ENCODE measurements around the gene CDK7.

Gene CDK7

GRCh38 chr5:69279517-69279916, 44.8 kb downstream of the CDK7 start:
- no peak for DNase-seq (ENCODE audit: low read depth, low spot score)
- peaks cover 28% of the 10 kb centered on the region for H3K36me3 ChIP-seq (ENCODE audit: insufficient read depth, insufficient read length, low read length)
- H3K9ac ChIP-seq (ENCODE audit: insufficient read length, low read depth) = no peak overlapping the region
- H3K4me1 ChIP-seq (ENCODE audit: insufficient read depth, insufficient read length) = no peaks in the 10 kb centered on the region
- H3K27me3 ChIP-seq (ENCODE audit: insufficient read depth, insufficient read length) = no peaks in the 10 kb centered on the region
- no peak overlapping the region for H3K4me3 ChIP-seq (ENCODE audit: insufficient read length, low read depth)
- H3K9me3 ChIP-seq (ENCODE audit: insufficient read depth, low read length) = no peaks in the 10 kb centered on the region
- no peak for TF ChIP-seq ZNF274 (IDR thresholded peaks at IDR 0.05; ENCODE audit: low read depth, low read length)
- no peak for TF ChIP-seq SUZ12 (IDR thresholded peaks at IDR 0.05; ENCODE audit: extremely low read depth, insufficient read depth, insufficient read length)
- TF ChIP-seq YY1 (IDR thresholded peaks at IDR 0.05; ENCODE audit: insufficient read depth, insufficient read length) = no peak

- H3K9ac ChIP-seq (ENCODE audit: insufficient read length, low read depth) = no peak overlapping the region
- H3K36me3 ChIP-seq (ENCODE audit: insufficient read depth, insufficient read length, low read length) = peaks cover 25% of the 10 kb centered on the region
- DNase-seq (ENCODE audit: low read depth, low spot score) = no peak
Observed at GRCh38 chr5:69281114-69281513, 46.4 kb downstream of the CDK7 start.

GRCh38 chr5:69284203-69284602, 49.5 kb downstream of the CDK7 start:
- no peak overlapping the region for H3K9ac ChIP-seq (ENCODE audit: insufficient read length, low read depth)
- H3K9me3 ChIP-seq (ENCODE audit: insufficient read depth, low read length) = no peaks in the 10 kb centered on the region
- H3K36me3 ChIP-seq (ENCODE audit: insufficient read depth, insufficient read length, low read length) = peaks cover 12% of the 10 kb centered on the region
- no peak overlapping the region for H3K4me3 ChIP-seq (ENCODE audit: insufficient read length, low read depth)
- H3K27me3 ChIP-seq (ENCODE audit: insufficient read depth, insufficient read length) = no peaks in the 10 kb centered on the region
- DNase-seq (ENCODE audit: low read depth, low spot score) = no peak
- no peaks in the 10 kb centered on the region for H3K4me1 ChIP-seq (ENCODE audit: insufficient read depth, insufficient read length)
- TF ChIP-seq SUZ12 (IDR thresholded peaks at IDR 0.05; ENCODE audit: extremely low read depth, insufficient read depth, insufficient read length) (no peak), ZNF274 (IDR thresholded peaks at IDR 0.05; ENCODE audit: low read depth, low read length) (no peak), YY1 (IDR thresholded peaks at IDR 0.05; ENCODE audit: insufficient read depth, insufficient read length) (no peak)

More at GRCh38 chr5:69281114-69281513, 46.4 kb downstream of the CDK7 start:
- H3K4me3 ChIP-seq (ENCODE audit: insufficient read length, low read depth) = no peak overlapping the region
- H3K27me3 ChIP-seq (ENCODE audit: insufficient read depth, insufficient read length) = no peaks in the 10 kb centered on the region
- TF ChIP-seq SUZ12 (IDR thresholded peaks at IDR 0.05; ENCODE audit: extremely low read depth, insufficient read depth, insufficient read length) = no peak
- no peak for TF ChIP-seq ZNF274 (IDR thresholded peaks at IDR 0.05; ENCODE audit: low read depth, low read length)
- TF ChIP-seq YY1 (IDR thresholded peaks at IDR 0.05; ENCODE audit: insufficient read depth, insufficient read length) = no peak
- no peaks in the 10 kb centered on the region for H3K9me3 ChIP-seq (ENCODE audit: insufficient read depth, low read length)
- H3K4me1 ChIP-seq (ENCODE audit: insufficient read depth, insufficient read length) = no peaks in the 10 kb centered on the region

GRCh38 chr5:69285448-69286116, 50.9 kb downstream of the CDK7 start:
- H3K27me3 ChIP-seq (ENCODE audit: insufficient read depth, insufficient read length) = no peaks in the 10 kb centered on the region
- DNase-seq (ENCODE audit: low read depth, low spot score) = no peak
- no peak for TF ChIP-seq SUZ12 (IDR thresholded peaks at IDR 0.05; ENCODE audit: extremely low read depth, insufficient read depth, insufficient read length)

DNA sequence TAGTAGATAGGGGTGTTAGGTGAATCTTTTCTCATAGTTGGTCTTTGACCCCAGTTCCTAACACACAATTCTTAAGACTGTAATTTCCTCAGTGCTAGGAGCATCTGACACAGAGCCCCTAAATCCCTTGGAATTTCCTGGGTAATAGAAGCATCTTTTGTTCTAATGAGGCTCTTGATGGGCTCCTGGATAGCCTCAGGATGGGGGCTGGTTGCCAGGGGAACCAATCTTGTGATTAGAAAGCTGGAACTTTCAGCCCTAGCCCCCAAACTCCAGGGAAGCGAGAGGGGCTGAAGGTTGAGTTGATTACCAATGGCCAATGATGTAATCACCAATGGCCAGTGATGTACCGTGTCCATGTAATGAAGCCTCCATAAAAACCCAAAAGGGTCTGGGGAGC, 53.4 kb downstream of the CDK7 start:
- Histone ChIP-seq H3K36me3 (ENCODE audit: insufficient read depth, insufficient read length, low read length) (no peaks in the 10 kb centered on the region), H3K27me3 (ENCODE audit: insufficient read depth, insufficient read length) (no peaks in the 10 kb centered on the region), H3K4me3 (ENCODE audit: insufficient read length, low read depth) (no peak overlapping the region), H3K9me3 (ENCODE audit: insufficient read depth, low read length) (no peaks in the 10 kb centered on the region), H3K4me1 (ENCODE audit: insufficient read depth, insufficient read length) (no peaks in the 10 kb centered on the region), H3K9ac (ENCODE audit: insufficient read length, low read depth) (no peak overlapping the region)
- no peak for DNase-seq (ENCODE audit: low read depth, low spot score)
- no peak for TF ChIP-seq ZNF274 (IDR thresholded peaks at IDR 0.05; ENCODE audit: low read depth, low read length)
- no peak for TF ChIP-seq SUZ12 (IDR thresholded peaks at IDR 0.05; ENCODE audit: extremely low read depth, insufficient read depth, insufficient read length)
- no peak for TF ChIP-seq YY1 (IDR thresholded peaks at IDR 0.05; ENCODE audit: insufficient read depth, insufficient read length)

More at GRCh38 chr5:69285448-69286116, 50.9 kb downstream of the CDK7 start:
- no peaks in the 10 kb centered on the region for H3K36me3 ChIP-seq (ENCODE audit: insufficient read depth, insufficient read length, low read length)
- H3K4me1 ChIP-seq (ENCODE audit: insufficient read depth, insufficient read length) = no peaks in the 10 kb centered on the region
- no peaks in the 10 kb centered on the region for H3K9me3 ChIP-seq (ENCODE audit: insufficient read depth, low read length)
- no peak overlapping the region for H3K4me3 ChIP-seq (ENCODE audit: insufficient read length, low read depth)
- H3K9ac ChIP-seq (ENCODE audit: insufficient read length, low read depth) = no peak overlapping the region

- TF ChIP-seq YY1 (IDR thresholded peaks at IDR 0.05; ENCODE audit: insufficient read depth, insufficient read length) (no peak), SUZ12 (IDR thresholded peaks at IDR 0.05; ENCODE audit: extremely low read depth, insufficient read depth, insufficient read length) (no peak), ZNF274 (IDR thresholded peaks at IDR 0.05; ENCODE audit: low read depth, low read length) (no peak)
Observed at GRCh38 chr5:69288688-69289087, 54.0 kb downstream of the CDK7 start.

DNA sequence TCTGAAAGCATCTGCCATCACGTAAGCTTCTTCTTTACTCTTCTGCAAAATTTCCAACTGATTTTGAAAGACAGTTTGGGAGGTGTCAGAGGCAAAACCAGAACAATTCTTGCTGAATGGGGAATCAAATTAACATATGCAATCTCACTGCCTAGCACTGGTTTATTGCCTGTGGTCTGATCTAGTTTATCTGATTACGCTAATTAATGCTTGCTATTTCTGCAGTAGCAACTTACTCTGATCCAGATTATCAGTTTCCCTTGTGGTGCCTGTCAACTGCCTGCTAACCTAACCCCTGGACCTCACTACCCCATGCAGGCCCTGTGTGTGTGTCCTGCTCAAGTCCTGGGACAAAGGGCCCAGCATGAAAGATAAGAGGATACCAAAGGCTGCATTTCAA, 57.6 kb downstream of the CDK7 start:
- H3K36me3 ChIP-seq (ENCODE audit: insufficient read depth, insufficient read length, low read length) = no peaks in the 10 kb centered on the region
- no peaks in the 10 kb centered on the region for H3K9me3 ChIP-seq (ENCODE audit: insufficient read depth, low read length)
- no peak overlapping the region for H3K9ac ChIP-seq (ENCODE audit: insufficient read length, low read depth)
- no peak for DNase-seq (ENCODE audit: low read depth, low spot score)
- H3K27me3 ChIP-seq (ENCODE audit: insufficient read depth, insufficient read length) = no peaks in the 10 kb centered on the region
- TF ChIP-seq YY1 (IDR thresholded peaks at IDR 0.05; ENCODE audit: insufficient read depth, insufficient read length) (no peak), SUZ12 (IDR thresholded peaks at IDR 0.05; ENCODE audit: extremely low read depth, insufficient read depth, insufficient read length) (no peak), ZNF274 (IDR thresholded peaks at IDR 0.05; ENCODE audit: low read depth, low read length) (no peak)
- H3K4me3 ChIP-seq (ENCODE audit: insufficient read length, low read depth) = no peak overlapping the region
- no peaks in the 10 kb centered on the region for H3K4me1 ChIP-seq (ENCODE audit: insufficient read depth, insufficient read length)

More at GRCh38 chr5:69288688-69289087, 54.0 kb downstream of the CDK7 start:
- Histone ChIP-seq H3K36me3 (ENCODE audit: insufficient read depth, insufficient read length, low read length) (no peaks in the 10 kb centered on the region), H3K4me1 (ENCODE audit: insufficient read depth, insufficient read length) (no peaks in the 10 kb centered on the region), H3K9me3 (ENCODE audit: insufficient read depth, low read length) (no peaks in the 10 kb centered on the region), H3K27me3 (ENCODE audit: insufficient read depth, insufficient read length) (no peaks in the 10 kb centered on the region), H3K9ac (ENCODE audit: insufficient read length, low read depth) (no peak overlapping the region), H3K4me3 (ENCODE audit: insufficient read length, low read depth) (no peak overlapping the region)
- DNase-seq (ENCODE audit: low read depth, low spot score) = no peak
